Measurements from ENCODE around the gene BCR. TPM values are rescaled to one million over a fixed set of nuclear protein-coding genes. Genes with fewer than 3 reads are reported as not detected.
A peak's percentile ranks its signal among the peaks of the same experiment; 100 is the strongest.

BCR gene
- total and polyA plus RNA-seq, 2 of the 13 experiments (the other 11 are each of a cell fraction or from before 2014, with no cell fraction given): 19.9 to 33.6 TPM

DNA sequence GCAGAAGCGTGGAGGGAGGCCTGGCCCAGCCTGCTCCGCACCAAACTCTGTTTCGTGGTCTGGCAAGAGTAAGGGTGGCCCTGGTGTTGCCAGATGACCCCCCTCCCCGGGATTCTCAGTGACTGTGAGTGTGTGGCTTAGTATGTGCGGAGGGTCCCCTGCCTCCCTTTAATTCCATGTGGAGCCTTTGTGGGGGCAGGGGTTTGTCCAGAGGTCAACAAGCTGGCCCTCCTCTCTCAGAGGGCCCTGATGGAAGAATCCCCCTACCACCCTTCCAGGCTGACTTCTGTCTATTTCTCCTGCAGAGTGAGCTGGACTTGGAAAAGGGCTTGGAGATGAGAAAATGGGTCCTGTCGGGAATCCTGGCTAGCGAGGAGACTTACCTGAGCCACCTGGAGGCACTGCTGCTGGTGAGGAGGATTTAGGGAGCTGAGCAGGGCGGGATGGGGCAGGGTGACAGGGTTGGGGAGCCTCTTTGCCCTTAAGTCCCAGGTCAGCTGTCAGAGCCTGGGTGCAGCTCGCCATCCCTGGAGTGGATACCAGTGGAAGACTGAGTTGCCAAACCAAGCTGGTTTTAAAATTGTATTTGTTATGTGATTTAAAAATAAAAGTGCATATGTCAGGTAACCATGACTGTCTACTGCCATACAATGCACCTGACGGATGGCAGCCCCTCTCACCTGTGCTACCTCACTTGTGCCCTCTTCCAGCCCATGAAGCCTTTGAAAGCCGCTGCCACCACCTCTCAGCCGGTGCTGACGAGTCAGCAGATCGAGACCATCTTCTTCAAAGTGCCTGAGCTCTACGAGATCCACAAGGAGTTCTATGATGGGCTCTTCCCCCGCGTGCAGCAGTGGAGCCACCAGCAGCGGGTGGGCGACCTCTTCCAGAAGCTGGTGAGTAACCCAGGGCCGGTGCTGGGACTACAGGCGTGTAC is 80.6 kb downstream of the BCR start:
- no TSS peak for BruUV-seq (replicated peaks)
- no peaks in the 10 kb centered on the region for H3K79me2 ChIP-seq (ENCODE audit: insufficient read depth, low read length)
- intact Hi-C loops (cut with micrococcal nuclease; ENCODE audit: unreplicated experiment) (no loop called here), in situ Hi-C loops (cut with HindIII; ENCODE audit: extremely low pct_ligation_motif_present, low pct_unique_long_range_greater_than_20kb) (no loop called here)
- TF ChIP-seq, protein P1, sequence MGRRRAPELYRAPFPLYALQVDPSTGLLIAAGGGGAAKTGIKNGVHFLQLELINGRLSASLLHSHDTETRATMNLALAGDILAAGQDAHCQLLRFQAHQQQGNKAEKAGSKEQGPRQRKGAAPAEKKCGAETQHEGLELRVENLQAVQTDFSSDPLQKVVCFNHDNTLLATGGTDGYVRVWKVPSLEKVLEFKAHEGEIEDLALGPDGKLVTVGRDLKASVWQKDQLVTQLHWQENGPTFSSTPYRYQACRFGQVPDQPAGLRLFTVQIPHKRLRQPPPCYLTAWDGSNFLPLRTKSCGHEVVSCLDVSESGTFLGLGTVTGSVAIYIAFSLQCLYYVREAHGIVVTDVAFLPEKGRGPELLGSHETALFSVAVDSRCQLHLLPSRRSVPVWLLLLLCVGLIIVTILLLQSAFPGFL (CRISPR knock-in tag; IDR thresholded peaks at IDR 0.05): no peak
- TF ChIP-seq MAFK (conservative IDR thresholded peaks at IDR 0.05 in 1 of 2, IDR thresholded peaks at IDR 0.05 in 1 of 2; ENCODE audit: low read length in 2 of 2): peak; percentile 10 to 32; a peak in 1 of 4 replicates
- TF ChIP-seq, protein P2, sequence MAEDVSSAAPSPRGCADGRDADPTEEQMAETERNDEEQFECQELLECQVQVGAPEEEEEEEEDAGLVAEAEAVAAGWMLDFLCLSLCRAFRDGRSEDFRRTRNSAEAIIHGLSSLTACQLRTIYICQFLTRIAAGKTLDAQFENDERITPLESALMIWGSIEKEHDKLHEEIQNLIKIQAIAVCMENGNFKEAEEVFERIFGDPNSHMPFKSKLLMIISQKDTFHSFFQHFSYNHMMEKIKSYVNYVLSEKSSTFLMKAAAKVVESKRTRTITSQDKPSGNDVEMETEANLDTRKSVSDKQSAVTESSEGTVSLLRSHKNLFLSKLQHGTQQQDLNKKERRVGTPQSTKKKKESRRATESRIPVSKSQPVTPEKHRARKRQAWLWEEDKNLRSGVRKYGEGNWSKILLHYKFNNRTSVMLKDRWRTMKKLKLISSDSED (CRISPR knock-in tag; IDR thresholded peaks at IDR 0.05): no peak
- no peak for TF ChIP-seq BRD4 (CRISPR knock-in tag; IDR thresholded peaks at IDR 0.05)
- TF ChIP-seq JUNB (CRISPR knock-in tag; IDR thresholded peaks at IDR 0.05; ENCODE audit: borderline replicate concordance): no peak
- no peak for TF ChIP-seq PAWR (CRISPR knock-in tag; IDR thresholded peaks at IDR 0.05; ENCODE audit: borderline replicate concordance)
- TF ChIP-seq TBX2 (CRISPR knock-in tag; IDR thresholded peaks at IDR 0.05; ENCODE audit: borderline replicate concordance): no peak
- TF ChIP-seq ZNF33A (CRISPR knock-in tag; IDR thresholded peaks at IDR 0.05; ENCODE audit: borderline replicate concordance): no peak
- TF ChIP-seq JARID2 (CRISPR knock-in tag; IDR thresholded peaks at IDR 0.05; ENCODE audit: insufficient replicate concordance): no peak
- ChIA-PET CTCF (ENCODE audit: low intra/inter-chr PET ratio, low total read pairs) (no interaction called here), POLR2A (no interaction called here)
- peaks cover 13% of the 10 kb centered on the region for H3K4me1 ChIP-seq (ENCODE audit: insufficient read depth, low read length)
- no peaks in the 10 kb centered on the region for H3K9me3 ChIP-seq (ENCODE audit: low read length)
- no peaks in the 10 kb centered on the region; the same call in 1 of the 2 replicates for H4K20me1 ChIP-seq (ENCODE audit: insufficient read depth, low read length)
- WGBS (ENCODE audit: low lambda C conversion rate): 99% methylated on average over 16 of the region's 21 CpGs
- no peak overlapping the region for H2AFZ ChIP-seq (ENCODE audit: low read length)
- no peaks in the 10 kb centered on the region for H3K27me3 ChIP-seq (ENCODE audit: control insufficient read depth in 1 of 2, insufficient read depth in 2 of 2, low read length in 2 of 2)
- peaks cover 26 to 91% of the 10 kb centered on the region in 2 experiments for H3K36me3 ChIP-seq (replicated peaks in 1 of 2; ENCODE audit: control insufficient read depth in 1 of 2, insufficient read depth in 2 of 2, low read length in 2 of 2)
- no peak for ATAC-seq
- H3K4me2 ChIP-seq (ENCODE audit: low read depth, low read length): no peak overlapping the region
- H3K9ac ChIP-seq (ENCODE audit: insufficient read depth, low read depth, low read length): no peak overlapping the region
- no peak overlapping the region for H3K27ac ChIP-seq (ENCODE audit: extremely low read length, insufficient read depth, low read length)
- H3K4me3 ChIP-seq (replicated peaks in 1 of 3; ENCODE audit: insufficient read depth in 1 of 3, low read depth in 2 of 3, low read length in 3 of 3): no peak overlapping the region
- FAIRE-seq: no peak
- DNase-seq (ENCODE audit: low spot score): no peak
